Upper lobe of left lung (tissue), 6 donors: Measurements from ENCODE around the gene GRIA3. TPM values are rescaled to one million over a fixed set of nuclear protein-coding genes. Genes with fewer than 3 reads are reported as not detected.

ENCODE experiments used
- ATAC-seq, 2 donors: fragments of 200-7000 bp; cut with Tn5 transposase; one replicate each; pipeline ENCODE4 v1.9.1; 2022; ENCODE audit warnings: mild to moderate bottlenecking in 2 of 2, moderate library complexity in 2 of 2; ENCODE audit not compliant: low FRiP score in 2 of 2
- DNase-seq, 2 donors: peaks; one replicate each; pipeline ENCODE4 v3.0.0-alpha.2; 2019 to 2020
- H3K27ac ChIP-seq, 4 donors: fragments of 200-600 bp; sonication (generic); one replicate each; pipeline ENCODE4 v1.5.1; 2016 to 2019
- H3K27me3 ChIP-seq, 4 donors: fragments of 200-600 bp; sonication (generic); one replicate each; pipeline ENCODE4 v1.5.1; 2017 to 2019
- H3K36me3 ChIP-seq, 4 donors: fragments of 200-600 bp; sonication (generic); one replicate each; pipeline ENCODE4 v1.5.1; 2016 to 2019
- H3K4me1 ChIP-seq, 4 donors: fragments of 200-600 bp; sonication (generic); one replicate each; pipeline ENCODE4 v1.5.1; 2018 to 2019
- H3K4me3 ChIP-seq, 4 donors: fragments of 200-600 bp; sonication (generic); one replicate each; pipeline ENCODE4 v1.5.1; 2017 to 2019; ENCODE audit warnings: mild to moderate bottlenecking in 2 of 4, moderate library complexity in 1 of 4
- H3K9me3 ChIP-seq, 4 donors: fragments of 200-600 bp; sonication (generic); one replicate each; pipeline ENCODE4 v1.5.1; 2018 to 2019
- CTCF ChIP-seq, 6 experiments: fragments of 450-650 bp in 4 of 6; fragments of 200-600 bp in 2 of 6; sonication (generic) in 2 of 6; IDR thresholded peaks; one replicate each; pipeline ENCODE4 v1.5.1; 2016 to 2019; ENCODE audit warnings: antibody characterized with exemption in 6 of 6
- EP300 ChIP-seq, 4 donors: sonication (generic); formaldehyde crosslinking; IDR thresholded peaks; one replicate each; pipeline ENCODE4 v1.5.1; 2017; ENCODE audit warnings: antibody characterized with exemption in 4 of 4, control low read depth in 2 of 4
- POLR2A ChIP-seq, 4 donors: fragments of 450-650 bp; IDR thresholded peaks; one replicate each; pipeline ENCODE4 v1.5.1; 2016 to 2017; ENCODE audit warnings: antibody characterized with exemption in 4 of 4, mild to moderate bottlenecking in 2 of 4
- POLR2AphosphoS5 ChIP-seq, 2 donors: sonication (generic); formaldehyde crosslinking; IDR thresholded peaks; one replicate each; pipeline ENCODE4 v1.5.1; 2017; ENCODE audit warnings: antibody characterized with exemption in 2 of 2
- WGBS, 2 donors: methylation state at CpG; one replicate each; pipeline ENCODE4 v1.1.5; 2017 to 2018; 5-methylcytosine and 5-hydroxymethylcytosine counted together
- total RNA-seq, 6 donors: library from RNA; depleted of rRNA in 4 of 6; stranded (reverse); fragments of >200 nt in 4 of 6; gene quantifications; one replicate each; pipeline versions ENCODE4 v1.1.0 to v1.2.1, GENCODE V29; 2016 to 2021
- donor health status: DM: no; HTN: no; CAD: no; lungs with moderate emphysema.
- donor health status: DM: no; HTN: yes; CAD: no; lungs with severe emphysema.

The GRIA3 gene
- total RNA-seq, 6 donors from 2014 or later = under 0.01 to 0.57 (median 0.29) TPM; not detected in 3

DNA sequence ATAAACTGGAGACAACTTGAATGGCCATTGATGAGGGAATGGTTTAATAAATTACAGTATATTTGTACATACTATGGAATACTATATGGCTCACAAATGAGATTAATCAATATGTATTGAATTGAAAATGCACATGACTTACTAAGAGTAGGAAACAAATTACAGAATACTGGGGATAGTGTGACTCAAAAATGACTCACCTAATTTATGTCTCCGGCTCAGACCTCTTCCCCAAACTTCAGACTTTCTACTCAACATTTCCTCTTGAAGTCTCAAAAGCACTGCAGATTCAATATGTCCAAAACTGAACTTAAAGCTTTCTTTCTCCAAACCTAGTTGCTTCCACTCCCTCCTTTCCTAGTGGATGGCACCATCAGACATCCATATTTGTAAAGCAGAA lies 28.8 kb upstream of the GRIA3 start:
- no peak overlapping the region for H3K4me3 ChIP-seq
- H3K9me3 ChIP-seq = no peaks in the 10 kb centered on the region
- no peak for ATAC-seq
- H3K4me1 ChIP-seq = no peaks in the 10 kb centered on the region
- H3K27me3 ChIP-seq = no peaks in the 10 kb centered on the region
- DNase-seq = no peak
- TF ChIP-seq POLR2A (IDR thresholded peaks at IDR 0.05) = no peak
- TF ChIP-seq POLR2AphosphoS5 (IDR thresholded peaks at IDR 0.05) = no peak
- no peak for TF ChIP-seq CTCF (IDR thresholded peaks at IDR 0.05)
- no peak for TF ChIP-seq EP300 (IDR thresholded peaks at IDR 0.05)
- no peaks in the 10 kb centered on the region for H3K36me3 ChIP-seq
- WGBS, 2 donors = 75 to 94% methylated on average over 1 of the region's 1 CpG
- no peak overlapping the region for H3K27ac ChIP-seq

- H3K9me3 ChIP-seq = no peaks in the 10 kb centered on the region
- no peaks in the 10 kb centered on the region for H3K4me1 ChIP-seq
- WGBS, 2 donors = 78 to 90% methylated on average over 3 of the region's 3 CpGs
- no peak overlapping the region for H3K4me3 ChIP-seq
- TF ChIP-seq EP300 (IDR thresholded peaks at IDR 0.05) (no peak), POLR2AphosphoS5 (IDR thresholded peaks at IDR 0.05) (no peak), CTCF (IDR thresholded peaks at IDR 0.05) (no peak), POLR2A (IDR thresholded peaks at IDR 0.05) (no peak)
- no peaks in the 10 kb centered on the region for H3K27me3 ChIP-seq
- ATAC-seq = no peak
- H3K36me3 ChIP-seq = no peaks in the 10 kb centered on the region
- no peak for DNase-seq
- no peak overlapping the region for H3K27ac ChIP-seq
Observed at GRCh38 chrX:123157586-123157985, 26.5 kb upstream of the GRIA3 start.

GRCh38 chrX:123159403-123159802 lies 24.7 kb upstream of the GRIA3 start:
- H3K27ac ChIP-seq = no peak overlapping the region
- no peaks in the 10 kb centered on the region for H3K9me3 ChIP-seq
- 81% methylated on average over 4 of the region's 4 CpGs for WGBS, 2 donors
- TF ChIP-seq CTCF (IDR thresholded peaks at IDR 0.05) = no peak
- TF ChIP-seq EP300 (IDR thresholded peaks at IDR 0.05) = no peak
- no peak for TF ChIP-seq POLR2AphosphoS5 (IDR thresholded peaks at IDR 0.05)
- no peak for TF ChIP-seq POLR2A (IDR thresholded peaks at IDR 0.05)
- H3K4me1 ChIP-seq = no peaks in the 10 kb centered on the region
- no peaks in the 10 kb centered on the region for H3K27me3 ChIP-seq
- H3K4me3 ChIP-seq = no peak overlapping the region
- ATAC-seq = no peak
- DNase-seq = no peak
- H3K36me3 ChIP-seq = no peaks in the 10 kb centered on the region

DNA sequence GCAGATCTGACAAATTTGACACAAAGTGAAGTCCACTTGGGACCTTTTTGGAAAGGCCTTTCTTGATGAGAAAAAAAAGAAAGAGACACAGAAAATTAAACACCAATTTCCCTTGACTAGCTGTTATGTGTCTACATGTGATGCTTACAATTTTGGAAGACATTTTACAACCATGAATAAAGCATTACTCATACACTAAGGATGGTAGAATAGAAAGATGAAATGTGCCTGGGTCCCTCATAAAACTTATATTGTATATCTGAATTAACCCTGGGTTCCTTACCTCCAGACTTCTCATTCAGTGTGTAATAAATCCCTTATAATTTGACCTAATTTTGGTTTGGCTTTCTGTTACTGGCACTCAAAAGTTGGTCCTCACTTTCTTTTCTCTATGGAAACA lies 16.5 kb upstream of the GRIA3 start:
- H3K27me3 ChIP-seq = no peaks in the 10 kb centered on the region
- no peaks in the 10 kb centered on the region for H3K36me3 ChIP-seq
- H3K4me3 ChIP-seq = no peak overlapping the region
- no peak for DNase-seq
- ATAC-seq = no peak
- no peaks in the 10 kb centered on the region for H3K4me1 ChIP-seq
- no peak overlapping the region for H3K27ac ChIP-seq
- no peak for TF ChIP-seq EP300 (IDR thresholded peaks at IDR 0.05)
- no peak for TF ChIP-seq POLR2A (IDR thresholded peaks at IDR 0.05)
- no peak for TF ChIP-seq CTCF (IDR thresholded peaks at IDR 0.05)
- no peak for TF ChIP-seq POLR2AphosphoS5 (IDR thresholded peaks at IDR 0.05)
- H3K9me3 ChIP-seq = no peaks in the 10 kb centered on the region

DNA sequence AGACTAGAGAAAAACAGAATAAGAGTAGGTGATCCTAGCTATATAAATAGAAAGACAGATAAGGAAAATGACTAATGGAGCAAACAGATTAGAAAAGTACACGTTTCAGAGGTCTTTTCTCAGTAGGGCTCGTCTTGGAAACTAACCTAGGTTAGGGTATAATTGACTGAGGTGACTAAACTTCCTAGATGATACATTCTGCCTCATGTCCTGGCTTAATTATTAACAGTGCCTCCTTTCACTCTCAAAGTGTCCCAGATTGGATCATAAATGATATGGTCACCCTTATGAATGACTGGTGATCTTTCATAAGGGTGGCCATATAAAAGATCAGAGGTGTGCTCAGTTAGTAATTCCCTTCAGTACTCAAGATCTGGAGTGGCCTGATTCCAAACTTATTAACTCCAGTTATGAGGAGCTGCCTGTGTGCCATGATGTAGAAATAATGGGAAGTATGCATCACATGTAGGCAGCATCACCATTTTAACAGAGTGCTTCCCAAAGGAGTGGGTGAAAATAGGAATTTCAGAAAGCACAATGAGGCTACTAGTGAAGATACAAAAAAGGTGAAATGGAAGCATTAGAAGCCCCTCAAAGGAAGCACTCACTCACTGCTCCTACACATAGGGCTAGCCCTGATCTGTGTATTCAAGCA lies 14.7 kb upstream of the GRIA3 start:
- H3K9me3 ChIP-seq = no peaks in the 10 kb centered on the region
- TF ChIP-seq POLR2AphosphoS5 (IDR thresholded peaks at IDR 0.05) (no peak), CTCF (IDR thresholded peaks at IDR 0.05) (no peak), EP300 (IDR thresholded peaks at IDR 0.05) (no peak), POLR2A (IDR thresholded peaks at IDR 0.05) (no peak)
- no peak overlapping the region for H3K27ac ChIP-seq
- DNase-seq (no peak), ATAC-seq (no peak)
- no peak overlapping the region for H3K4me3 ChIP-seq
- H3K27me3 ChIP-seq = no peaks in the 10 kb centered on the region
- 22 to 40% methylated on average over 2 of the region's 2 CpGs for WGBS, 2 donors
- H3K36me3 ChIP-seq = no peaks in the 10 kb centered on the region
- no peaks in the 10 kb centered on the region for H3K4me1 ChIP-seq
